Activated CD8-positive, alpha-beta memory T cell treated with anti-CD3 and anti-CD28 coated beads, Interleukin-2, amount 50 U/mL, for 4 hours (primary cell): Measurements from ENCODE around the gene BTG3.

ENCODE experiments used
- DNase-seq: peaks from one replicate; pipeline ENCODE4 v3.0.0-alpha.2; 2020

BTG3 gene, protein sequence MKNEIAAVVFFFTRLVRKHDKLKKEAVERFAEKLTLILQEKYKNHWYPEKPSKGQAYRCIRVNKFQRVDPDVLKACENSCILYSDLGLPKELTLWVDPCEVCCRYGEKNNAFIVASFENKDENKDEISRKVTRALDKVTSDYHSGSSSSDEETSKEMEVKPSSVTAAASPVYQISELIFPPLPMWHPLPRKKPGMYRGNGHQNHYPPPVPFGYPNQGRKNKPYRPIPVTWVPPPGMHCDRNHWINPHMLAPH

GRCh38 chr21:17612565-17613241 lies at the start of gene BTG3:
BTG3 (minus strand) TSS chr21:17612901; CDS start chr21:17609144, 3,757 bp downstream.
- DNase-seq: peak; percentile 86

DNA sequence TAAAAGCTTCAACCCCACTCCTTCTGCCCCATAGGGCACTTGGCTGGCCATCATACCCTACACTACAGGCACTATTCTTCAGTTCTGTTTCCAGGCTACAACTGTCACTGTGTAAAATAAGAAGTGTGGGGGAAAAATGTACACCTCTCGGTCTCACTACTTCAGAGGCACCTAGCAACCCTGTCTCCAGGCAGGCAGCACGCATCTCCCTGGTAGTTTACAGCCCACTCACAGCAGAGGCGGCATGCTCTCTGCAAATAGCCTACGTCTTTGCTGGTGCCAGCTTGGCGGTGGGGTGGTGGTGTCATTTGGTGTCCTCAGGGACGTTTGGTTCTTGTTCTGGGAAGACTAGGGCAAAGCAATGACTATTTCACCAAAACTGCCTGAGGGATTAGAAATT lies 48.2 kb upstream of the BTG3 start:
- no peak for DNase-seq

DNA sequence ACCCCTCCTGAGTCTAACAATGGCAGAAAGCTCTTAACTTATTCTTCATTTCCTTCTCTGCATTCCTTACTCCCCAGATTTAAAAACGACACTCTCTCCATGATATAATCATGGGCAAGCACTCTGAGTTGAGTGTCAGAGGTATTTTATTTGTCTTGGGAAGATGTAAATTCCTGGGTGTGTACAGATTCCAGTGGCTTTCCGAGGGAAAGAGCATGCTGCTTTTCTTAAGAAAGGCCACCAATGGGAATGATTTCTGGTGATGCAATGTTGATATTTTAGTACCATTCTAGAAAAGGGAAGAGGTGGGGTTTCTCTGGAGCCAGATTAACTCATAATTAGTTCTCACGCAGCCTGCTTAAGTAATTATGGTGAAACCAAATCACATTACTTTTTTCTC lies 47.8 kb upstream of the BTG3 start:
- DNase-seq: no peak

DNA sequence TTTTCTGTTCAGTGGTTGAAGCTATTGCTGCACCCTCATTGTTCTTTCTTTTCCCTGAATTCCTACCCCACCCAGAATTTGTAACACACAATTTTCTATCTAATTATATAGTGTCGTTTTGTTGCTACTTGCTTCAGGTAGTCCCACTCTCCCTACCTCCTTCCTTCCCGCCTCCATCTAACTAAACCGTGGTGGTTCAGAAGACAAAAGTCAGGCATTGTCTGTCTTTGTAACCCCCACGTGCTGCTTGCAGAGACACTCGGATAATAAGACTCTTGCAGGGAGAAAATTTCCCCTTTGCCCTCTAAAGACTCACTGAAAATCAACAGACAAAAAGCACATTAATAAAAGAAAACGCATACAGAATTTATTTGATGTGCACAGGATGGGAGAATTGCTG lies 46.2 kb upstream of the BTG3 start:
- DNase-seq: no peak

DNA sequence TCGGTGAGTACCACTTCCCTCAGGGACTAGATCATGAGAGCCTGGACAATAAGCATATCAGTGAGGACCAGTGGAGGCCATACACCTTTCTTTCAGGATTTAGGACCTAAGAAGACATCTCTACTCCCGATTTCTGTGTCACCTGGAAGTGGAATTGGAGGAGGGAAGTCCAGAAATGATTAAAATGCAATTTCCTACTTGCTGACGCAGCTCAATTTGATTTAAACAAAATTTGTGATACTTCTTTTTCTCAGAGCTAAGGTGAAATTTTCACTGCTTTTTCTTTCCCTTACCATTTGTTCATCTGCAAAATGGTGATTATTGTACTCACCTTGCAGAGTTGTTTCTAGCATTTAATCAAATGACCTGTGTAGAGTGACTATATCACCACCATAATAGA lies 38.8 kb upstream of the BTG3 start:
- no peak for DNase-seq

- no peak for DNase-seq
Observed at GRCh38 chr21:17650292-17650691, 37.6 kb upstream of the BTG3 start.

- no peak for DNase-seq
Observed at GRCh38 chr21:17646790-17647189, 34.1 kb upstream of the BTG3 start.

DNA sequence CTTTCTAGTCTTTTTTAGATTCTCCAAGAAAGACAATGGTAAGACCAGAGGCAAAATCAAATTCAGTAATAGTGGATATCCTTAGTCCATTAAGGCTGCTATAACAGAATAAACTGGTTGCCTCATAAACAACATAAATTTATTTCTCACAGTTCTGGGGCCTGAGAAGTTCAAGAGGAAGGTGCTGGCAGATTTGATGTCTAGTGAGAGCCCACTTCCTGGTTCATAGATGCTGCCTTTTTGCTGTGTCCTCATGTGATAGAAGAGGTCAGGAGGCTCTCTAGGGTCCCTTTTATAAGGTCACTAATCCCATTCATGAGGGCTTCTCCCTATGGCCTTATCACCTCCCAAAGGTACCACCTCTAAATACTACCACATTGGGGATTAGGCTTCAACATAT lies 31.5 kb upstream of the BTG3 start:
- no peak for DNase-seq

- no peak for DNase-seq
Observed at GRCh38 chr21:17640821-17641220, 28.1 kb upstream of the BTG3 start.

DNA sequence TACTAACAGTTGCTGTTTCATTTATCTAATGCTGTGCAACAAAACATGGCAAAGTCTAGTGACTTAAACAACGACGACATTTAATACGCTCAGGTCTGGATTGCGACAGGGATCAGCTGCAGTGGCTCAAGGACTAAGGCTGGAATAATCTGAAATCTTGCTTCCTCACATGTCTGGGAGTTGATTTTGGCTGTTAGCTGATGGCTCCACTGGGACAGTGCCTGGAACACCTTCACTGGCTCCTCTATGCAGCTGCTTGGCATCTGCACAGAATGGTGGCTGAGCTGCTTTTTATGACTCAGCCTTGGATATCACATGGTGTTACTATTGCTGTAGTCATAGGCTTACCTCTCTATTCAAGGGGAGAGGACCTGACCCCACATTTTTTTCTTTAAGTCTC lies 24.0 kb upstream of the BTG3 start:
- no peak for DNase-seq

DNA sequence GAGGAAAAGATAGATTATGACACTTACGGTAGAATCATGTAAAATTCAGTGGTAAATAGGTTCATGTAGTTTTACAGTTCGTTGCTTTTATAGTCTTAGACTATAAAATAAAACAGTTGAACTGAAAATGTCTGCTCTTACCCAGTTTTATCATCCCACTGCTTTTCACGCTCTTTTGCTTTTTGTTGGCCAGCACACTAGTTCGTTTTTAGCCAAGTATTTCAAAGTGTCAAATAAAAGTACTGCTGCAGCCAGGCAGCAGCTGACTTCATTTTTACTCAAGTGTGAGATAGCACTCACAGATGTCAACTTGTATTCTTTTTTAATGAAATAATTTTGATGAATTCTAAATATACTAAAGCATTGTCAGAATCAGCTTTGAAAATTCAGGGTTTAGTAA lies 18.5 kb upstream of the BTG3 start:
- DNase-seq: no peak

- DNase-seq: no peak
Observed at GRCh38 chr21:17622018-17622417, 9.3 kb upstream of the BTG3 start.

- DNase-seq: no peak
Observed at GRCh38 chr21:17616831-17617230, 4.1 kb upstream of the BTG3 start.

DNA sequence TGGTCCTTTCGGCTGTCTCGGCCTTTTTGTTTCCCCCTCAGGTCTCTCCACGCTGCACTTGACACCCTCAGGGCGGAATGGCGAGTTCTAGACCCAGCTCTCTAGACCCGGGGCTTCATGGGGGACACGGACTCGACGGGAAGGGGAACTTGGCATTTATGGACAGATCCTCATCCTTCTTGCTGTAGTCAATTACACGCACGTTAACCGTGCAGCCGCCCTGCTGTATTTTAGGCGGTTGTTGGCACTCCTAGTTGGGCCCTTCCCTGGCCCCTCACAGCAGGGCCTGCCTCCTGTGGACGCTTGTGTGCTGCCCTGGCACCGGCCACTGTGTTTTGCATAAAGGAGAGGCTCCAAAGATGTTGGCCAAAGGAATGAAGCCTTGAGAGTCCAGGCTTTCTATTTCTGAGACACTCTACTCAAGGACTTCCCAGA lies 558 bp upstream of the BTG3 start:
- no peak for DNase-seq

DNA sequence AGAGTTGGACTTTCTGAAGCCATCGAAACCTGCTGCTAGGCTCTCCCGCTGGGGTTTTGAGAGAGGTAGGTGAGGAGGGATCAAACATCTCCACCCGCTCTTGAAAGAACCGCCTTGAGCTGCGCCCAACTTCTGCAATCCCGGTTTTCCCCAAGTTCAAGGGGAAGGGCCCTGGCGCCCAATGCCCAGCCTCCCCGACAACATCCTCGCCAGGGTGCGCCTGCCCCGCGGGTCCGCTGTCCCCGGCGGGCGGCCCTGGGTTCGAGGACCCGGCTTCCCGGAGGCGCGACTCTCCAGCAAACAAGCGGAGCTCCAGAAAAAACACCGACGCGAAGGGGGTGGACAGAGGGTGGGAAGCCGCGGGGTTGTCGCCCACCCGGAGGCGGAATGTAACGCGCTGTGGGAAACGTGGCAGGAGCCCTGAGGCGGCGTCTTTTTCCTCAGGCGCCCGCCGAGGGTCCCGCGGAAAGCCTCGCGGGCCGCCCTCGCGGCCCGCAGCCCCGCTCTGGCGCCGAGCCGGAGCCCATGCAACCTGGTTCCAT lies 607 bp downstream of the BTG3 start:
- peak; percentile 26 for DNase-seq

DNA sequence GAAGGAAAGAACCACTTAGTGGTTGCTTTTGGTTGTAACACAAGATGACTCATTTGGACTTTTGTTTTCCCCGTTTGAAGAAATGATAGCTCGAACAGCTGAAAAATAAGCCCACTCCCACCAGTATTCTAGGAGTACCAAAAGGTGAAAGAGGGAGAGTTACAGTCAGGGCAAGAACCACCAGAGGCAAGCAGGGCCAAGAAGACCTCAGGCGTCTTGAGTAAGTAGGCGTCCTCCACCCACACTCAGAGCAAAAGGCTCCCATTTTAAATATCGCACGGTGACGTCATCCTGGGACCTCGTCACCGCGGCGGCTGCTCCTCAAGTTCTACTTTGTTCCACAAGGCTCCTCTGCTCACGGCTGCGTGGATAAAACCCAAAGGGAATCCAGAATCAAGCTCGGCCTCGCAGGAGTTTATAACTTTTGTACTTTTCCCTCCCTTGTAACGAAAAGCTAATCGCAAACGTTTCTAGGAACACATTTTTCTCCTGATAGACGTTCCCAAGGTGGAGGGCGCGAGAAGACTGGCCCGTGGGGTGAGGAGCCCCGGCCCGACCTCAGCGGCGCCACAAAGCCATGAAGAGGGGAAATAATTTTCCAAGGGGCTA lies 1.2 kb downstream of the BTG3 start:
- peak; percentile 84 for DNase-seq

DNA sequence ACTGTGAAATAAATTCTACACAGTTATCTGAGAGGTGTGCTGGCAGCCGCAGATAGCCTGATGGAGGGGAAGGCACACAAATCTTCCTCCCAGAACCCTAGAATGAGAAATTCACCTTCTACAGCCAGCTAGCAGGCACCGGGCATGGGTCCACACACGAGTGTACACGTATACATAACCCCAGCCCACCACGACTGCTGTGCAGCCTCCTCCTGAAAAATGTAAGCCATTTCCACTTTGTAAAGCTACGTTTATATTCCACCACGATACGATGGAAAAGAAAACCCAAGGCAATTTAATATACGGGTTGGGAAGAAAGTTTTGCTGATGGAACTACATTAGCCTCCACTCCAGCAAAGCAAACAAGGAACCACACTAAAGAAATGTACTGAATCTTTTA lies 1.8 kb downstream of the BTG3 start:
- no peak for DNase-seq

DNA sequence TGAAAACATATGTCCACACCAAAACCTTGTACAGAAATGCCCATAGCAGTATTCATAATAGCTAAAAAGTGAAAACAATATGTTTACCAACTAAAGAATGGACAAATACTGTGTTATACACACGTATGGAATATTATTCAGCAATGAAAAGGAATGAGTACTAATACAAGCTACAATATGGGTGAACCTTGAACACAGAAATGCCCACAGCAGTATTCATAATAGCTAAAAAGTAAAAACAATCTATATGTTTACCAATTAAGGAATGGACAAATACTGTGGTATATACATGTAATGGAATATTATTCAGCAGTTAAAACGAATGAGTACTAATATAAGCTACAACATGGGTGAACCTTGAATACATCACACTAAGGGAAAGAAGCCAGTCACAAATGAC lies 3.0 kb downstream of the BTG3 start:
- no peak for DNase-seq

DNA sequence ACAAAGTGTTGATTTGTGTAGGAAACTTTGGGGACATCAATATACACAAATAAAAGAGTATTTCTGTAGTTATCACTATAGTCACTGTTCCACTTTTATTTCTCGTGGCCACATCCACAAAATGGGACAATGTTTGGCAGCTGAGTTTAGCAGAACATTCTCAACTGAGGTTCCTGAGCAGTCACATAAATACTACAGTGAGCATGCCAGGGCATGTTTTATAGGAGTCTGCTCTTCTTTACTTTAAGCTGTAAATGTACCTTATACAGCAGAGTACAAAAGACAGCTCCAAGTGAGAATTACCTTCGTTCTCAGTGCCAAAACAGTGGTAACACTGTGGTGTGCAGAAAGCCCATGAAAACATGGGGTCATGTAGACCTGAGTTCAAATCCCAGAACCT lies 5.0 kb downstream of the BTG3 start:
- DNase-seq: no peak

DNA sequence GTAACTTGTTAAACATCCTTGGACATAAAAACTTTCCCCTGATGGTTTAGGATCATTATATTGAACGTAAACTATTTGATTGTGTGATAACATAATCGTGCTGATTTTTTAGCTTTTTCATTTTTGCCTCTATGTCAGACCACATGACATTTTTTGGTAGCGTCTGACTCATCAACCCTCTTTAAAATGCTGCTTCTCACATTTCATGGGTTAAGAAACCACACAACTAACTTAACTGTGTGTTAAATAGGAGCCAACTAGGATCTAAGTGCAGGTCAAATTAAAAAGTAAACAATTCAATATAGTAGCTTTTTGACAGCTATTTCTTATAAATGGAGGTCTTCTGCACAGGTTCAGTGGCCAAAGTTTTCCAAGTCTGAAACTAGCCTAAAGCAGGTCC lies 9.8 kb downstream of the BTG3 start:
- no peak for DNase-seq

DNA sequence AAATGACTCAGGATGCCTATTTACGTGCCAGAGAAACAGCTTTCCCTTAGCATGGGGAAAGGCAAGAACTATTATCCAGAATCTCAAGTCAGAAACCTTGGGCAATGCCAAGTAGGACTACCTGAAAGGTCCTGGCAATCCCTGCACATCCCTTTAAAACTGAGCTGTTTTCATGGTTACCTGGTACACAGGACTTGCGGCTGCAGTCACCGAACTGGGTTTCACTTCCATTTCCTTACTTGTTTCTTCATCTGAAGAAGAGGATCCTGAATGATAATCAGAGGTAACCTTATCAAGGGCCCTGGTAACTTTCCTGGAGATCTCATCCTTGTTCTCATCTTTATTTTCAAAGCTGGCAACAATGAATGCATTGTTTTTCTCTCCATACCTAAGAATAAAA lies 14.3 kb downstream of the BTG3 start:
- DNase-seq: no peak

DNA sequence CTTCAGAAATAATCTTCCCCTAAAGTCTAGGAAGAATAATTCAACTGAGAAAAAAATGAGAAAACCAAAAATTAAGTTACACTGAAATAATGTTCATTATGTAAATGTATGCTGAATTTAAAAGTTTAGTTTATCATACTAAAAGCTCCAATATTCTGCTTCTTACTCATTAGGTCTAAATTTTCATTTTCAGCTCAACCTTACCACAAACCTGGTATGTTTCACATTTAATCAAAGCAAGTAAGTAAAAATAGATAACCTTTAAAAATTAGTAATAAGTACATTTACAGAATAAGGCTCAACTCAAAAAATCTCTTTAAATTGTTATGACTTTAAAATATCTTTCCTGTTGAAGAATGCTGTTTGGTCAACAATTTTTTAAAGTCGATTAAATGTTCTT lies 15.0 kb downstream of the BTG3 start:
- DNase-seq: no peak

DNA sequence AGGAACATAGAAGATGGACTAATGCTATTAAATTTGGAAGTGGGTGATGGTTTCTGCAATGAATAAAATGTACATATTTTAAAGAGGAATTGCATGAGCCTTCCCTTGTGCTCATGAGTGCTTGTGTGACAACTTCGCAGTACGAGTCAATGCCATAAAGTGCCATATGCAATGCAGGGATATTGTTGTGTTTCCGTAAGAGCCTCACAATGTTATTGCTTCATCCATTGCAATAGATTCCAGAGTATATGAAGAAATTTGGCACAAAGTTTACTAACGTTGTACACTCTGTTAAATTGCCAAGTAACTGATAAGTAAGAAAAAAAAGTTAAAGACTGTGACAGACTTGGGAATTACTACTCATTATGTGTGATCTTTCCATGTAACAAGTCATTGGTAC lies 22.3 kb downstream of the BTG3 start:
- no peak for DNase-seq

DNA sequence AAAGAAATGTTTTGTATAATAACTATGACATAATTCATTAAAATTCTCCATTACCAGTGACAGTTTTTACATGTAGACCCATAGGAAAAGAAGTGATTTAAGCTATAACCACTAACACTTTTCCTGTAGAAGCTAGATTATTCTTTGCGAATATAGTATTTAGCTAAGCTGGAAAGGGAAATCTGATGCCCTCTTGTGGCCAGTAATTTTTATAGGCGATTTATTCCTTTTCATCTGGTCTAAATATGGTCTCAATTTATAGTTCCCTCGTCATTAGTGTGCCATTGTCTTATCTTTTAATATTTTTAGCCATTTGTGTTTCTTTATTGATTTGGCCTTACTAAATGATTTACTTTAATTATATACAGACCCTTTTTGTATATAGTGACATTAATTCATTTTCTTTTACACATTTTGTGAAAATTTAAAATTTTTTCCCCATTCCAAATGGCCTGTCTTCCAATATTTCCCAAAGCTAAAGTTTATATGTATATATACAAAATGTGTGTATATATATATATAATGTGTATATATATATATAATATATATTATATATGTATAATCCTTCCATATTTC lies 26.7 kb downstream of the BTG3 start:
- DNase-seq: no peak
